ENCODE results near the gene SNRNP27.
A peak's percentile ranks its signal among the peaks of the same experiment; 100 is the strongest.
"Not testable (repeated sequence)": the region's sequence is repeated elsewhere in the genome, so short reads cannot be mapped to it uniquely, and the experiment has no call there.

The SNRNP27 gene

GRCh38 chr2:69893684-69894551 lies at the start of gene SNRNP27:
SNRNP27 (plus strand) TSS chr2:69893956; CDS start chr2:69893985, 29 bp downstream.
- peak; percentile 60 to 74 for DNase-seq (ENCODE audit: low read depth in 2 of 2, low spot score in 1 of 2)

GRCh38 chr2:69843993-69844392 lies 49.8 kb upstream of the SNRNP27 start:
- no peak for DNase-seq (ENCODE audit: low read depth in 2 of 2, low spot score in 1 of 2)

- no peak for DNase-seq (ENCODE audit: low read depth in 2 of 2, low spot score in 1 of 2)
These were observed 49.2 kb upstream of the SNRNP27 start for GRCh38 chr2:69844560-69844959.

- DNase-seq (ENCODE audit: low read depth in 2 of 2, low spot score in 1 of 2), result no peak
These were observed 47.3 kb upstream of the SNRNP27 start for GRCh38 chr2:69846182-69847067.

- DNase-seq (ENCODE audit: low read depth in 2 of 2, low spot score in 1 of 2), result no peak
These were observed 46.5 kb upstream of the SNRNP27 start for GRCh38 chr2:69847068-69847828.

GRCh38 chr2:69848186-69848790 lies 45.5 kb upstream of the SNRNP27 start:
- no peak for DNase-seq (ENCODE audit: low read depth in 2 of 2, low spot score in 1 of 2)

- DNase-seq (ENCODE audit: low read depth in 2 of 2, low spot score in 1 of 2), result no peak
These were observed 35.5 kb upstream of the SNRNP27 start for GRCh38 chr2:69858261-69858660.

GRCh38 chr2:69863298-69863697 lies 30.5 kb upstream of the SNRNP27 start:
- DNase-seq (ENCODE audit: low read depth in 2 of 2, low spot score in 1 of 2), result no peak

GRCh38 chr2:69888451-69888850 lies 5.3 kb upstream of the SNRNP27 start:
- DNase-seq (ENCODE audit: low read depth in 2 of 2, low spot score in 1 of 2), result no peak

- no peak for DNase-seq (ENCODE audit: low read depth in 2 of 2, low spot score in 1 of 2)
These were observed 4.5 kb upstream of the SNRNP27 start for GRCh38 chr2:69889302-69889701.

- no peak for DNase-seq (ENCODE audit: low read depth in 2 of 2, low spot score in 1 of 2)
These were observed 2.9 kb upstream of the SNRNP27 start for GRCh38 chr2:69890881-69891280.

- DNase-seq (ENCODE audit: low read depth in 2 of 2, low spot score in 1 of 2), result not testable (repeated sequence)
These were observed 825 bp upstream of the SNRNP27 start for GRCh38 chr2:69892838-69893424.

- DNase-seq (ENCODE audit: low read depth in 2 of 2, low spot score in 1 of 2), result not testable (repeated sequence)
These were observed 981 bp downstream of the SNRNP27 start for GRCh38 chr2:69894737-69895136.

- no peak for DNase-seq (ENCODE audit: low read depth in 2 of 2, low spot score in 1 of 2)
These were observed 8.6 kb downstream of the SNRNP27 start for GRCh38 chr2:69902213-69902922.

- DNase-seq (ENCODE audit: low read depth in 2 of 2, low spot score in 1 of 2), result no peak
These were observed 13.5 kb downstream of the SNRNP27 start for GRCh38 chr2:69907216-69907615.

GRCh38 chr2:69911985-69912563 lies 18.3 kb downstream of the SNRNP27 start:
- no peak for DNase-seq (ENCODE audit: low read depth in 2 of 2, low spot score in 1 of 2)

GRCh38 chr2:69914164-69914949 lies 20.6 kb downstream of the SNRNP27 start:
- DNase-seq (ENCODE audit: low read depth in 2 of 2, low spot score in 1 of 2), result peak; percentile 99 to 100
